Measurements from ENCODE around the gene GUCA2A. TPM values are rescaled to one million over a fixed set of nuclear protein-coding genes. Genes with fewer than 3 reads are reported as not detected.
A peak's percentile ranks its signal among the peaks of the same experiment; 100 is the strongest.

GUCA2A gene
- total RNA-seq, 1 experiment from 2014 or later, result not detected

DNA sequence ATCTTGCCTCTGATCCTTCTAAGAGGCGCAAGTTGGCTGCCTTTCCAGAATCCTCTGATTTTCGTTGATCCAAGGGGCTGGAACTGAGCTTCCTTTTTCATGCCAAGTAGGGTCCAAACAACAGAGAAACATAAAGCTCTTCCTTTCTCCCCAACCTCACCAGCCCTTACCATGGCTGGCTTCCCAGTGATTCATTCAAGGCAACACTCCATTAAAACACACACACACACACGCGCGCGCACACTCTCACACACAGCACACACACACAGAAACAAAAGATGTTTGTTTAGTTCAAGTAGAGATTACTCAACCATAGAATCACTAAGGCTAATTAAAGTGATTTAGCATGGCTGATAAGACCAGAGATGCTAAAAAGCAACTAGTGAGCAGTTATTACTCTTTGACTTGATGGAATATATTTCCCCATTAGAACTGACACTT, 13.0 kb upstream of the GUCA2A start:
- peak; percentile 81 for DNase-seq (ENCODE audit: low read depth)

DNA sequence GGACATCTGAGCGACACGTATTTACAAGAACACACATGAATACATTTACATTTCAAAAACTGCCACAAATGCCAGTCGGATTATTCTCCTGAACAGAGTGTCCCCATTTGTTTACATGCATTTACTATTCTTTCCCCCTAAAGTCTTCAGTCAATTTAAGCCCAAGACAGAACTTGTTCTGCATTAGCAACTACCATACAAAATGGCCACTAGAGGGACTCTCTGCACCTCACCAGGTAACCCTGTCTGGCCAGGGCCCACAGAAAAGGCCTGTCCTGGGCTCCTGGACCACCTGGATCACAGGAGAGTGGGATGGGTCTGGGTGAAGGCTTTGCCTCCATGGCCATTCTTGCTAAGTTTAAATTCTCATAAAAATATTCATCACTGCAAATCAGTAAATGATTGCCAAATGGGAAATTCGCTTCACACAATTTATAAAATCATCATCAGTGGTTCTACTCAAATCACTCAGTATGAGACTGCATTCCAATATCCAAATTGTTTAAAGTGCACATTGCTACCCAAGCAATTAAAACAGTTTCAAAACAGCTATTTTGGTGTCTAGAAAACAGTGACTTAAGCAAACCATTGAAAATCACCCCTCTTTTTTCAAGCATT, 12.5 kb upstream of the GUCA2A start:
- DNase-seq (ENCODE audit: low read depth), result peak; percentile 35

DNA sequence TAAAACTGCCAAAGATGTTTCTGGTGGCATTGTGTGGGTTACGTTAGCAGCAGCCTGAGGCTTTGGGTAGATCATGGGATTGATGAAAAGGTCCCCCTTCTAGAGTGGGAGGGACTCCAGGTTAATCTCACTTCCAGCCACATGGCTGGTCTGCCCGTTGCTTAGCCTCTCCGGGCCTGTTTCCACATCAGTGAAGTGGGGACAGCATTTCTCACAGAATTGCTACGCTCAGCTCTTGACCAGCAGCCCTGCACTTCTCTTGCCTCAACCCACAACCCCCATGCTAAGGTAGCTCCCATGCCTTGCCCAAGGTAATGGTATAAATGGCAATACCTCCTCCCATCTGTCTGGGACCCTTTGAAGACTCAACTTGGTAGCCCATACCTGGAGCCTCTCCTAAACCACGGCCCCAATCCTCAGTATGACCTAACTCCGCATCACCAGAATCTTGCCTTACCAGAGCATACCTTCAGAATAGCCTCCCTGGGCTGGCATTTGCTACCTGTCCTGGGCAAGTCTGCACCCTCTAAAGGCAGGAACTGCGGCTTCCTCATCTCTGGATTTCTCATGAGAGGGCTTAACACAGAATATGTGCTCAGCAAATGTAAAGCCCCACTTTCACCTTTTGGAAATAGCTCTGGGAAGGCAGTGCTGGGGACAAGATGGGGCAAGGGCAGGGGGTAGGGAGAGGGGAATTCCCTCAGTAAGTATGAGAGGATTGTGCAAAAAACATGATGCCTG, 10.9 kb upstream of the GUCA2A start:
- no peak for DNase-seq (ENCODE audit: low read depth)

DNA sequence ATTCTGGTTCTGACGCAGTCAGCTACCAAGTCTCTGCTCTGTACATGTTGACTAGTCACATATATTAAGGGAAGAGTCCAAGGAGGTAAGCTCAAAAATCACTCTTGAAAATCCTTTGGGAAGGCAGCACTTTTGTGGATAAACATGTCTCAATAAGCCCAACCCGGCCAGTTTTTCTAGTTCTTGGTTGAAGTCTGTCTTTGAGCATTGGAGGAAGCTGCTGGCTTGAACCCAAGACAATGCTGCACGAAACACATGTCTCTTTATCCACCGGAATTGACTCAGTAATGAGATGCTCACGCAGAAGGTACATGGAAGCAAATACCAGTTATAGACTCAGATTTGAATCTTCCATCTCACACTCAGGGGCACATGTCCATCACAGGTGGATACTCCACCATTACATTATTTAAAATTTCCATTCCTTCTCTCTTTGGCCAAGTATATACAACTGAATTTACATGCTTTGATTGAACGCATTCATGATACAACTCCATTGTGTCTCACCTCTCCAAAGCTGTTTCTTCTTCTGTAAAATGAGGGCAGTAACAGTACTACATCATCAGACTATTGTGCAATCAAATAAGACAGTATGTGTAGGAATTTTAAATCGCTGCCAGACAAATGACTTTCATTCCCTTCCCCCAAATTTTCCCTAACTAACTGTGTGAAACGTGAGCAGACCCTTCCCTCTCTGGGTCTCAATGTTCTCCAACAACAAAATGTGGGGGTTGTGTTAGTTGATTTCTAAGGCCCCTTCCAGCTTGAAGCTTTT, 9.6 kb upstream of the GUCA2A start:
- no peak for DNase-seq (ENCODE audit: low read depth)

DNA sequence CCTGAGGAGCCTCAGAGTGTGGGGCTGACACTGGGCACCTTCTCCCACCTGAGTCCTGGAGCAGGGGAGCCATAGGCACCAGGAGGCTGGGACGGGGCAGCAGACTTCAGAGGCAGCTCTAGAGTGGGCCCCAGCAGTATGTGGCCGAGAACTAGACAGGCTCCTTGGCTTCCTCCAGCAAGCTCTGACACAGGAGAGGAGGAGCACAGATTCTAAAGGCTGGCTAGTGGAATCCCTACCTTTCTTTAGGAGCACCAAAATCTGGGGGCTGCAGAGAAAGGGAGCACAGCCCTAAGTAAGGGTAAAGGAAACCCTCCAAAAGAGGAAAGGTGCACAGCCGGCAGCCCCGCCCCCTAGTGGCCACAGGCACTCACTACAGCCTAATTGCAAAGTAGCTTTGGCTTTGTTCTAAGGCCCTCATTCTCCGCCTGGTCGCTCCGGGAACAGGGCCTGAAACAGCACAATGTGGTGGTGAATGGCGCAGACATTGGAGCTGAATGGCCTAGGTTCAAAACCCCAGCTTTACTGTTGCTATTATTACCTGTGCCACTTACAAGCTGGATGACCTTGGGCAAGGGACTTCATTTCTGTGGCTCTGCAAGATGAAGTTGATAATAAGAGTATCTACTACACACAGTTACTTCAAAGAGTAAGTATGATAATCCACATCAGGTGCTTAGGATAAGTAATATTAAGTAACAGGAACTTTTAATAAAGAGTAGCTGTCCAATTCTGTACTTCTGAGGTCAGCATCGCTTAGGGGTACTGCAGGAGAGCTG, 8.8 kb upstream of the GUCA2A start:
- DNase-seq (ENCODE audit: low read depth), result peak; percentile 32

DNA sequence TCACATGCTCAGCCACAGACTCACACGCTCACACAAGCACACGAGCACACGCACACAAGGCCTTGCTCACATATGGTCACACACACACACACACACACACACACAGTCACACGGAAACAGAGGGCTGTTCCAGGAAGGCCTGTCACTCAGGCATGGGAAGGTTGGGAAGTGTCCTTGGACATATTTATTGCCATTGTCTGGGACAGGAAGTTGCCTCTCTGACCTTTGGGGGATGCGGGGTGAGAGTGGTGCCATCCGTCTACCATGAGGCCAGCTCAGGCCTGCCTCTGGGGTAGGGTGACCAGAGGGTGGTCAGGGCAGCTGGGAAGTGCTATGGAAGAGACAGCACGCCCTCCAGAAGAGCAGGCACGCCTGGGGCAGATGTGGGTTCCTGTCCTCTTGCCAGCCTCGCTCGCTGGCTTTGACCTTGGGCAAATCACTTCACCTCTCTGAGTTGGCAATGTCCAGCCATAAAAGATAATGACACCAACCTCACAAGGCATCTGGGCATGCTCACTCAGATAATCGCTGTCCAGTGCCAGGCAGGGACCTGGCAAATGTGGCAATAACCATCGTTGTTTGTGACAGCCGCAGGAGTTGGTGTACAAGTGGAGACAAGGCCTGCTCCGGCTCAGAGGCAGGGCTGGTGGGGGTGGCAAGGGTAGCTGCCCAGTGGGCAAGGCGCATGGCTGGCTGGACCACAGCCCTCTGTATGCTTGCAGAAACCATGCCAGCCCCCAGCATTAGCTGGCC, 8.0 kb upstream of the GUCA2A start:
- DNase-seq (ENCODE audit: low read depth), result no peak

DNA sequence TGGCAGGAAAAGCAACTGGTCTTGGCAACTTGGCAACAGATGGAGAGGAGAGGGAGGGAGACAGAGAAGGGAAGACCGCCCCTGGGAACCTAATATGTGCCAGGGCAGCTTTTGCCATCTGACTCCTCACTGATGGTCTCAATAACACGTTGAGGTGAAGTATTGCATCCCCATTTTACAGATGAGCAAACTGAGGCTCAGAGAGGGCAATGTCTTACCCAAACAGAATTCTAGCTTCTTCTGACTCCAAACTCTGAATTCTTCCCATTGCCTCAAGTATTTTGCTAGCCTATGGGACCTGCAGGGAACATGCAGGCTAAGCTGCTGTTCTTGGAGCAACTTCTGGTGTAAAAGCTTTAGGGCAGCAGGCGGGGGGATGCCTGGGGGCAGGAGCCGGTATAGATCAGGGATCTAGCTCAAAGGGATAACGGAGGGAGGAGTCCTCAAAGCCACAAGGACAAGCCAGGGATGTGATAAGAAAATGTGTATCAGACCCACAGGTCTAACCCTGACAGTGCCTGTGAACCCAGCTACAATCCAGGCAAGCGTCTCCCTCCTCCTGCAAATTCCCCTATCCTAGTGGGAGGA, 7.2 kb upstream of the GUCA2A start:
- DNase-seq (ENCODE audit: low read depth), result no peak

DNA sequence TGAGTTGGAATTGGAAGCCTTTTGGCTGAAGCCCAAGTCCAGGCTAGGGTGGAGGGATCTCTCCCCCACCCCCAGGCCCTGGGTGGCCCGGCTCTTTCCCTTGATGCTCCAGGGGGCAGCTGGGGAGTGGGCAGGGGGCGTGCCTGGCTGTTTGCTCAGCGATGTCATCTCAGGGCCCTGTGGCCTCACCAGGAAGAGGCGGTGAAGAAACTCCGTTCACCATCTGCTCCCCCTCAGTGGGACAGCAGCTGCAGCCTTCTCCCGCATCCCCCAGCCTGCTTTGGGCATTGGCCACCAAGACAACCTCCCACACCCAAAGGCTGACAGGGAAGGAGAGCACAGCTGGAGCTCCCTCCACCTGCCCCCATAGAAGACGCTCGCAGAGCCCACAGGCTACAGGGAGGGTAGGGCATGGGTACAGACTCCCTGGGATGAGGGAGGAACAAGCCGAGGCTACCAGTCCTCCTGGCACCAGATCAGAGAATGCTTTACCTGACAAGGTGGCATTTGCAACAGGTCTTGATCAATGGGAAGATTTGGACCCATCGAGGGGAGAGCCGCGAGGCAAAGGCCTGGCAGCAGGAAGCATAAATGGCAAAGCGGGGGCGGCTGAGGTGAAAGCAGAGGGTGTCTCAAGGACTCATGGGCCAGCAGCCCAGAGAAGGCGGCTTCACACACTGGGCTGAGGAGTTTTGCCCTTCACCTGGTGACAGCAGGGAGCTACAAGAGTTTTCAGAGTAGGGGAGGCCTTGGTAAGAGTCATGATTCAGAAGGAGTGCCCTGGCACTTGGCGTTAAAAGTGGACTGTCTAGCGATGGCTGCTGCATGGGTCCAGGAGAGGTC, 6.5 kb upstream of the GUCA2A start:
- DNase-seq (ENCODE audit: low read depth), result peak; percentile 19

DNA sequence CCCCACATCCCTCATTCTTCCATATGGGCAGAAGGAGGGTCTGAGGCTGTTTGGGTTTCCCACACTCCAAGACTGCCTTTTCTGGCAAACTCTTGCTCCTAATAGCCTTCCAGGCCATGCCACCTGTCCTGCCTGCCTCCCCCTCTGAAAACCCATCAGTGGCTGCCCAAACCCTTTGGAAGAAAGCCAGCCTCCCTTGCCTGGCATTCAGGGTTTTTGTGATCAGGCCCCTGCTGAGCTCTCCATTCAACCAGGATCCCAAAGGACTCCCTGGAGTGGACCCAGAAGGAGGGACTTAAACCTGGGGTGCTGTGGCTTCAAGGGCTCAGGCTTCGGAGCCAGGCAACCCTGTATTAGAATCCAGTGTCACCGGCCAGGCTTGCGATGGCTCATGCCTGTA, 4.2 kb upstream of the GUCA2A start:
- no peak for DNase-seq (ENCODE audit: low read depth)

DNA sequence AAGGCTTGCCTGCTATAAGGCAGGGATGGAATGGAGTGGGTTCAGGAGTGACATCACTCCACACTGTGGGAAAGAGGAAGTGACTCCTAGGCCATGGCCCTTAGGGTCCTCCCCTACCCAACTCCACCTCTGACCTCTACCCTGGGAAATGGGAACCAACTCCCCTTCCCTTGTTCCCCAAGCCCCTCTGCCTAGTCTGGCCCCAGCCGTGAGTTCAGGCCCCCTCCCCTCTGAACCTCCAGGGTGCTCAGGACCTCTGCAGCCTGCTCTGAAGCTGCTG, 3.8 kb upstream of the GUCA2A start:
- DNase-seq (ENCODE audit: low read depth), result no peak

DNA sequence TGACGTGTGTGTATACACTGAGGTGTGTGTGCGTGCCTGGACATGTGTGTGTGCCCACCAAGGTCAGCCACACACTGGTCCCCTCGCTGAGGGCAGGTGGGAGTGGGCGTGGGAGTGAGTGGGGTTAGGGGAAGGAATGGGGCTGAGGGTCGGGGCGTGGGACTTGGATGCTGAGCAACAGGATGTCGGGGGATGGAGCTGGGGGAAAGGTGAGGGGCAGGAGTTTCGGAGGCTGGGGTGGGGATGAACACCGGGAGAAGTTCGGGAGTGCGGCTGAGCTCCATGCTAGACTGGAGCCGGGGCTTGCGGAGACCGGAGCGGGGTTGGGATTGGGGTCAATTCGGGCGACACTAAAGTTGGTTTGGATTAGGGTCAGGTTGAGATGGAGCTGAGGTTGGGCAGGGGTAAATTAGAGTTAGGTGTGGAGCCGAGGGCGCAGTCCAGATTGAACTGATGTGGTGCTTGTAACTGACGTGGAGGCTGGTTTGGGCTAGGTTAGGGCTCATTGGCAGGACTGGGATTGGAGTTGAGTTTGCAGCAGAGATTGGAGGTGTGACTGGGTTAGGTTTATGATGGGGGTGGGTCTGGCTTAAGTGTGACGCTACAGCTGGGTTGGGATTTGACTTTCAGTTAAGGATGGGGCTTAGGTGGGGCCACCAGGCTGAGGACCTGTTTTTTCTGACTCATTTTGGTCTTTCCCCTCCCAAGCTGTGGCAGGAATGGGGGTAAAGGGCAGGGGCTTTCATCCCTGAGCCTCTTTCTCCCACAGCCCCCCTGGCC, 3.3 kb upstream of the GUCA2A start:
- DNase-seq (ENCODE audit: low read depth), result no peak

DNA sequence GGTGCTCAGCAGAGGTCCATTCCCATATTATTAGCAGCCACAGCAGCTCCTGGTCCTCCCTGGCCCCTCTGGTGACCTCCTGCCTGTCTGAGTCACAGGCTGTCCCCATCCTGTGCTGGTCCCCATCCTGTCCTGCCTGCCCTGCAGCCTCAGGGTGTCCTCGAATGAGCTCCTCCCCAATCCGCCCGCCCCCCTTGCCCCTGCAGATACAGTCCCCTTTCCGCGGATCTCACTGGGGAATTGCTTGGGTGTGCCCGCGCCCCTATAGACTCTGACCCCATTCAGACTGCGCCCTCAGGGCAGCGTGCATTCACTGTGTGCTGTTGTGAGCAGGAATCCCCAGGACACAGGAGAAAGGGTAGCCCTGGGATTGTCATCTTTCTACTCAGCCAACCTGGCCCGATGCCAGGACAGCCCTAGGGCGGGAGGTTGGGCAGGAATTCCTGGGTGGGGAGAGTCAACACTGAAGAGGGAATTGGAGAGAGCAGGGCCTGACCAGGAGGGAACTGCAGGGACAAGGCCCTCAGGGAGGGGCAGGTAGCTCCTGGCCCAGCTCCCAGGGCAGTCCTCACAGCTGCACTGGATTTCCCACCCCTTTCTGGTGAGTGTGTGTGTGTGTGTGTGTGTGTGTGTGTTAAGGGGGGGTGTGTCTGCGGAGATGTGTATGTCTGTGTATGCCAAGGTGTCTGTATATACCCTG, 1.1 kb upstream of the GUCA2A start:
- no peak for DNase-seq (ENCODE audit: low read depth)

DNA sequence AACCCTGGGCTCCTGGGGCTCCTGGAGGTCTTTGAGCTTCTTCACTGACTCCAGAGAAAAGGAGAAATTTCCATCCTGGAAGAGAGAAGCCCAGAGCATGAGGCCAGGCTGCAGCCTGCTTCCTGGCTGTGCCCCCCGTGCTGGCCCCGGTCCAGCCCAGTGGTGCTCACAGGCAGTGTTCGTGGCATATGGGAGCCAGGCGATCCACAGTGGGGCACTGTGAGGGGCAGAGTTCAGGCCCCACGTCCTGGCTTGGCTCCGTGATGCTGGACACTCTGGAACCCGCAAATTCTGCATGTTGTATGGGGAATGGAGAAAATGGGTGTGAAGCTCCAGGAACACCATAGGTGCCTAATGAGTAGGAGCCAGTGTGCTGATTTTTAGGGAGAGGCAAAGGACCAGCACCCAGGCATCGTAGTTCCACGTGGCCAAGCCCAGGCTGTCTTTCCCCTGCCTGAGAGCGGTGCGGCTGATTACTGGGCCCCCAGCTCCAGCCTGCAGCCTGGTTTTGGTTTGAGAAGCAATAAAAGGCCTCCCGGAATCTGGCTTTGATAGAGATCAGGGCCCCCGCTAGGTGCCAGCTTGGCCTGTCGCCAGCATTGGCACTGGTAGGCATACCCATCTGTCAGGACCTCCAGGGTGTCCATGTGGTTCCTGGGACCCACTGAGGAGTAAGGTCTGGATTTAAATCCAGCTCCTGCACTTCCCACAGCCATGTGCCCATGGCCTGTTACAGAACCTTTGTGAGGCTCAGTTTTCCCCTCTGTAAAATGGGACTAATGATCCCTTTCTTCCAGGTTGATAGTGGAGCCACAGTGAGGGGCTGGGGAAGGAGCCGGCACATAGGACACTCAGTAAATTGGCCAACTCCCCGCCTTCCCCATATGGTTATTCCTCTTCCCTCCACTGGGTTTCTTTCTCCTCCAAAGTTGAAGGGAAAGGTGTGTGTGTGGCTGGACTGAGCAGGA, 725 bp downstream of the GUCA2A start:
- no peak for DNase-seq (ENCODE audit: low read depth)

DNA sequence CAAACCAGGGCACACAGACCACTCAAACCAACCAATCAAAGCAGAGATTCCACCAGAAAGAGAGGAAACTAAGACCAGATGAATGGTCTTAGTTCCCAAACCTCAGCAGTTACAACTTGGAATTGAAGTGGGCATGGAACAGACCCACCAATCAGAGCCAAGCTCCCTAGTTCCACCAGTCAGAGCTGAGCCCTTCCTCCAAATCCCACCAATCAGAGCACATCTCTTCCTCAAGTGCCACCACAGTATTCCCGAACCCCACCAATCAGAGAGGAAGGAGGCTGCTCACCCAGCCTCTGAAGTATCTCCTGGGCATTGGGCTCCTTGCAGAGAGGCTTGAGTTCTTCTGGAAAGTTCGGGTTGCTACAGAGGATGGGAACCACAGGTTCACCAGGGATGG, 1.4 kb downstream of the GUCA2A start:
- DNase-seq (ENCODE audit: low read depth), result no peak

DNA sequence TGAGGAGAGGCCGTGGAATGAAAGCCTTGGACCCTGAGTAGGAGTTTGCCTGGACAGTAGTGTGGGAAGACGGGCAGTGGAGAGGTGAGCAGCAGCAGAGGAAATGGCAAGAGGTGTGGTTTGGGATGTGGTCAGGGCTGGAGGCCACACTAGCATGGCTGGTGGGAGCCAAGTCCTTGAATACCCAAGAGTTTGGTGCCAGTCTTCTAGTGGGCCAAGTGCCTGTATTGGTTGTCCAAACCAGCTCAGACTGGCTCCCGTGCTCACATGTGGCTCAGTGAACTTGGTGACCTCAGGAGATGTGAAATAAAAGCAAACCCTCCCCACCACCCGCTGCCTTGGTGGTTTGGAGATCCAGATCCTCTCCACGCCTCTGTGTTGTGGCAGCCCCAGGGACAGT, 2.4 kb downstream of the GUCA2A start:
- DNase-seq (ENCODE audit: low read depth), result no peak

DNA sequence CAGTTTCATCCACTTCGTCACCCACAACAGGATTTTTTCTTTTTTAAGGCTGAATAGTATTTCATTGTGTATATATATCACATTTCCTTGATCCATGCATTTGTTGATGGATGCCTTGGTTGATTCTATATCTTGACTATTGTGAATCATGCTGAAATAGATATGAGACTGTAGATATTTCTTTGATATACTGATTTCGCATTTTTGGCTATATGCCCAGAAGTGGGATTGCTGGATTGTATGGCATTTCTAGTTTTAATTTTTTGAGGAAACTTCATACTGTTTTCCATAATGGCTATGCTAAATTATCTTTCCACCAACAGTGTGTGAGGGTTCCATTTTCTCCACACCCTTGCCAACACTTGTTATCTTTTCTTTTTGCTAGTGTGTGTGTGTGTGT, 6.4 kb downstream of the GUCA2A start:
- DNase-seq (ENCODE audit: low read depth), result no peak

DNA sequence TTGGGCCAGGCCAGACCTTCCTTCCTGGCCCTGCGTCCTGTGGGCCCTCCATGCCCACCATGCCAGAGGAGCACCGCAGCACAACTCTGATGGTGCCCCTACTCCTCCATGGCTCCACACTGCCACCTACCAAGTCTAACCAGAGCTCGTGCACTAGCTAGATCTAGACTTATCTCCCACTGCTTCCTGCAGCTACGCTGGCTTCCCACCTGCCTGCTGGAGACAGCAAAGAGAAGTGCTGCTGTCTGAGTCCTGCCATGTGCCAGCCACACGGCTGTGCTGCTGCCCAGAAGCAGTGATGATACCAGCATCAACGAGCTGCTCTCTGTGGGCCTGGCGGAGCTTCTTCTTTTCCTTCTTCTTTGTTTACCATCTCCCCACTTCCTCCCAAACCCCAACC, 6.9 kb downstream of the GUCA2A start:
- no peak for DNase-seq (ENCODE audit: low read depth)

Data from LHCN-M2 (cell line).